GM12878 (cell line): ENCODE measurements around the gene CRYBB2. TPM values are rescaled to one million over a fixed set of nuclear protein-coding genes. Genes with fewer than 3 reads are reported as not detected.

Source experiments
- ATAC-seq: fragments of 200-7000 bp; cut with Tn5 transposase; 3 replicates; pipeline ENCODE4 v1.9.1; 2020; ENCODE audit warnings: mild to moderate bottlenecking, moderate library complexity
- BruUV-seq: library from RNA; stranded (reverse); fragments of 400-500 nt; replicated peaks from 2 replicates; lab custom pipeline; 2021; lab: Mats Ljungman, UMichigan
- CTCF ChIA-PET: fragments of 300-600 bp; sonication (Branson Sonifier 250); formaldehyde crosslinking; extraction: SDS; loops from one replicate; lab custom pipeline; 2021; ENCODE audit warnings: inconsistent platforms; lab: Yijun Ruan, JAX
- POLR2A ChIA-PET: fragments of 350-600 bp; formaldehyde crosslinking; extraction: SDS; loops from one replicate; lab custom pipeline; 2021; ENCODE audit warnings: inconsistent platforms; lab: Charles Lee
- RAD21 ChIA-PET: fragments of 300-600 bp; sonication (Branson Sonifier 250); formaldehyde crosslinking; loops from one replicate; lab custom pipeline; 2023; ENCODE audit warnings: antibody characterized with exemption; ENCODE audit not compliant: unreplicated experiment; lab: Charles Lee
- SMC1A ChIA-PET: fragments of 300-600 bp; sonication (Branson Sonifier 250); formaldehyde crosslinking; loops from one replicate; lab custom pipeline; 2023; ENCODE audit not compliant: unreplicated experiment, uncharacterized antibody; lab: Charles Lee
- DNase-seq: peaks from one replicate; pipeline ENCODE4 v3.0.0-alpha.2; 2011; ENCODE audit warnings: low read depth, low spot score
- FAIRE-seq: peaks from 3 replicates; lab custom pipeline; 2011; peaks lifted over from hg19 to GRCh38; lab: Jason Lieb, UNC
- H2AFZ ChIP-seq: 2 replicates; pipeline ENCODE4 v1.6.0; 2011; ENCODE audit warnings: low read depth, low read length, control low read depth; ENCODE audit not compliant: control insufficient read depth
- H3K27ac ChIP-seq: 2 replicates; pipeline ENCODE4 v1.5.1; 2011; ENCODE audit warnings: control low read depth; ENCODE audit not compliant: control insufficient read depth, insufficient read depth
- H3K27me3 ChIP-seq, 2 experiments: replicated peaks in 1 of 2; 2 replicates each; pipeline versions ENCODE4 v1.6.0 to v1.6.1; 2011; ENCODE audit warnings: low read length in 1 of 2; ENCODE audit not compliant: control insufficient read depth in 2 of 2, insufficient read depth in 2 of 2
- H3K36me3 ChIP-seq, 2 experiments: 2 replicates each; pipeline ENCODE4 v1.5.1; 2011; ENCODE audit warnings: low read length in 1 of 2; ENCODE audit not compliant: control insufficient read depth in 2 of 2, insufficient read depth in 2 of 2
- H3K4me1 ChIP-seq: 2 replicates; pipeline ENCODE4 v1.6.1; 2011; ENCODE audit warnings: mild to moderate bottlenecking, low read length, moderate library complexity, mixed read lengths; ENCODE audit not compliant: control insufficient read depth, insufficient read depth
- H3K4me2 ChIP-seq: 2 replicates; pipeline ENCODE4 v1.6.0; 2011; ENCODE audit warnings: control low read depth; ENCODE audit not compliant: control insufficient read depth, insufficient read depth
- H3K4me3 ChIP-seq: fragments of 200-600 bp; sonication (generic); 2 replicates; pipeline ENCODE4 v1.5.1; 2016
- H3K79me2 ChIP-seq: 2 replicates; pipeline ENCODE4 v1.6.0; 2011; ENCODE audit warnings: low read length; ENCODE audit not compliant: control insufficient read depth, insufficient read depth
- H3K9ac ChIP-seq: 2 replicates; pipeline ENCODE4 v1.8.0; 2011; ENCODE audit warnings: low read length, control low read depth, mixed read lengths; ENCODE audit not compliant: control insufficient read depth, insufficient read depth
- H3K9me3 ChIP-seq: replicated peaks from 3 replicates; pipeline ENCODE4 v1.5.1; 2011; ENCODE audit warnings: mild to moderate bottlenecking, low read length; ENCODE audit not compliant: control insufficient read depth, insufficient read depth
- H4K20me1 ChIP-seq: 2 replicates; pipeline ENCODE4 v1.6.0; 2011; ENCODE audit not compliant: control insufficient read depth, insufficient read depth
- ATF2 ChIP-seq: IDR thresholded peaks from 2 replicates; pipeline ENCODE4 v1.6.1; 2012; ENCODE audit warnings: low read length, inconsistent platforms
- ATF7 ChIP-seq: fragments of 450-650 bp; IDR thresholded peaks from 2 replicates; pipeline ENCODE4 v1.6.1; 2016; ENCODE audit warnings: low read depth, mild to moderate bottlenecking
- BHLHE40 ChIP-seq, 2 experiments: fragments of 450-650 bp in 1 of 2; IDR thresholded peaks; 2 replicates each; pipeline ENCODE4 v1.6.1; 2011 to 2017; ENCODE audit warnings: low read depth in 2 of 2, borderline replicate concordance in 1 of 2, improper control_type of control experiment in 1 of 2, low read length in 1 of 2, mild to moderate bottlenecking in 1 of 2
- CUX1 ChIP-seq: IDR thresholded peaks from 2 replicates; pipeline ENCODE4 v1.6.1; 2012; ENCODE audit warnings: improper control_type of control experiment, low read depth, low read length; ENCODE audit not compliant: insufficient replicate concordance
- EGR1 ChIP-seq, 2 experiments: IDR thresholded peaks; 1 replicate in 1 of 2; 2 replicates in 1 of 2; pipeline ENCODE4 v1.6.1; 2011 to 2012; ENCODE audit warnings: low read depth in 2 of 2, low read length in 2 of 2, borderline replicate concordance in 1 of 2, mild to moderate bottlenecking in 1 of 2, moderate library complexity in 1 of 2
- ELK1 ChIP-seq: IDR thresholded peaks from 2 replicates; pipeline ENCODE4 v1.6.1; 2012; ENCODE audit warnings: low read depth, low read length, improper control_type of control experiment
- EZH2 ChIP-seq: IDR thresholded peaks from 2 replicates; pipeline ENCODE4 v1.6.1; 2012; ENCODE audit warnings: low read depth, mild to moderate bottlenecking, control low read depth, inconsistent platforms, low read length, borderline replicate concordance; ENCODE audit not compliant: control insufficient read depth
- FOS ChIP-seq: IDR thresholded peaks from 3 replicates; pipeline ENCODE4 v1.6.1; 2011; ENCODE audit warnings: borderline replicate concordance; ENCODE audit not compliant: insufficient read length; ENCODE audit errors: extremely low read depth
- MYB ChIP-seq: fragments of 150-350 bp; IDR thresholded peaks from 2 replicates; pipeline ENCODE4 v1.6.1; 2014; ENCODE audit warnings: mild to moderate bottlenecking, low read depth, low read length, borderline replicate concordance
- PML ChIP-seq: IDR thresholded peaks from 2 replicates; pipeline ENCODE4 v1.6.1; 2012; ENCODE audit warnings: low read length, inconsistent platforms
- POU2F2 ChIP-seq: IDR thresholded peaks from 3 replicates; pipeline ENCODE4 v1.6.1; 2011; ENCODE audit warnings: low read depth, mild to moderate bottlenecking, low read length, borderline replicate concordance
- RAD51 ChIP-seq: fragments of 450-650 bp; IDR thresholded peaks from 2 replicates; pipeline ENCODE4 v1.6.1; 2016; ENCODE audit warnings: moderate library complexity, mild to moderate bottlenecking, inconsistent platforms
- SIX5 ChIP-seq: IDR thresholded peaks from 2 replicates; pipeline ENCODE4 v1.6.1; 2011; ENCODE audit warnings: mild to moderate bottlenecking, low read depth, low read length, moderate library complexity; ENCODE audit not compliant: severe bottlenecking
- YBX1 ChIP-seq: fragments of 450-650 bp; IDR thresholded peaks from 2 replicates; pipeline ENCODE4 v1.6.1; 2016; ENCODE audit warnings: antibody characterized with exemption
- WGBS: methylation state at CpG from one replicate; pipeline ENCODE4 v1.1.6; 2016; ENCODE audit warnings: low lambda C conversion rate; ENCODE audit not compliant: insufficient replicate concordance, insufficient coverage; ENCODE audit errors: missing lambda C conversion rate; 5-methylcytosine and 5-hydroxymethylcytosine counted together
- in situ Hi-C: fragments of 300-500 bp; cut with MboI; formaldehyde crosslinking; loops from 9 replicates; pipeline ENCODE4 v1.14.3; 2018; ENCODE audit warnings: mixed read lengths
- intact Hi-C: fragments of 100-400 bp; cut with micrococcal nuclease; formaldehyde crosslinking; loops from one replicate; pipeline ENCODE4 v1.14.2; 2022; ENCODE audit not compliant: unreplicated experiment
- polyA plus RNA-seq, 11 experiments: library from polyadenylated mRNA; depleted of rRNA in 4 of 11; unstranded in 6 of 11; stranded (reverse) in 5 of 11; fragments of >200 nt; fragmentation: Nextera tagmentation in 4 of 11; fragmentation: Illumina TruSeq in 1 of 11; extraction: Ambion mirVana in 4 of 11; extraction: Trizol in 1 of 11; gene quantifications; 1 replicate in 1 of 11; 2 replicates in 10 of 11; pipeline versions ENCODE4 v1.2.1 to v1.2.3, GENCODE V29; 2011 to 2016; ENCODE audit warnings: inconsistent platforms in 2 of 11, missing spikeins in 2 of 11, low read depth in 1 of 11
- total RNA-seq, 4 experiments: library from RNA; depleted of rRNA in 3 of 4; stranded (reverse); fragments of >200 nt in 3 of 4; fragmentation: Illumina TruSeq in 1 of 4; extraction: Trizol in 1 of 4; gene quantifications; 2 replicates each; pipeline versions ENCODE4 v1.2.1 to v1.2.3, GENCODE V29; 2013 to 2021

CRYBB2 gene
- total and polyA plus RNA-seq, 10 of the 15 experiments (the other 5 are each of a cell fraction or from before 2014, with no cell fraction given) = not detected

- 6% methylated on average over 7 of the region's 7 CpGs for whole genome bisulfite sequencing
- ChIA-PET CTCF (interaction anchor here (0.5 to 2.9 kb wide), 13 partner anchors 11 to 586 kb away, joined by 3 to 21 read pairs (median 5); no protein-coding TSS in a partner anchor), SMC1A (interaction anchor here (0.6 to 2.4 kb wide), 2 partner anchors 119 to 128 kb away, joined by 3 to 8 read pairs; no protein-coding TSS in a partner anchor), POLR2A (interaction anchor here (0.5 kb wide), 1 partner anchor 138 kb away, joined by 4 read pairs; no protein-coding TSS in a partner anchor), RAD21 (interaction anchor here (2.0 kb wide), 1 partner anchor 120 kb away, joined by 7 read pairs; no protein-coding TSS in a partner anchor)
- no peaks in the 10 kb centered on the region for H3K36me3 ChIP-seq
- H3K27ac ChIP-seq = no peak overlapping the region
- ATAC-seq (peak; percentile 53), DNase-seq (no peak), FAIRE-seq (no peak)
- H3K79me2 ChIP-seq = no peaks in the 10 kb centered on the region
- no peaks in the 10 kb centered on the region for H3K4me1 ChIP-seq
- in situ Hi-C loops (no loop called here), intact Hi-C loops (no loop called here)
- no peaks in the 10 kb centered on the region for H4K20me1 ChIP-seq
- H3K9ac ChIP-seq = no peak overlapping the region
- TF ChIP-seq EGR1 (IDR thresholded peaks at IDR 0.05; ENCODE audit: borderline replicate concordance in 1 of 2, low read depth in 2 of 2, low read length in 2 of 2) (no peak), EZH2 (no peak), FOS (no peak), PML (no peak), ELK1 (no peak), YBX1 (no peak), MYB (no peak), ATF7 (no peak), CUX1 (no peak), BHLHE40 (IDR thresholded peaks at IDR 0.05; ENCODE audit: borderline replicate concordance in 1 of 2, low read depth in 2 of 2, low read length in 1 of 2) (no peak), POU2F2 (no peak), ATF2 (no peak), RAD51 (no peak), SIX5 (no peak)
- no peak overlapping the region for H2AFZ ChIP-seq
- H3K4me2 ChIP-seq = no peak overlapping the region
- no TSS peak for BruUV-seq
- no peak overlapping the region for H3K4me3 ChIP-seq
- H3K27me3 ChIP-seq = no peaks in the 10 kb centered on the region; a peak in 1 of 4 replicates
- H3K9me3 ChIP-seq = no peaks in the 10 kb centered on the region
Measured at GRCh38 chr22:25200967-25201366, 18.5 kb upstream of the CRYBB2 start.
